Measurements from ENCODE around the gene TMEM151A. TPM values are rescaled to one million over a fixed set of nuclear protein-coding genes. Genes with fewer than 3 reads are reported as not detected.

TMEM151A gene
- total and polyA plus RNA-seq, 2 experiments from 2014 or later: 1.0 to 4.4 TPM

- no peak overlapping the region for H3K27ac ChIP-seq (ENCODE audit: low read depth)
Observed at GRCh38 chr11:66324664-66325063, 33.0 kb downstream of the TMEM151A start.

More at GRCh38 chr11:66324664-66325063, 33.0 kb downstream of the TMEM151A start:
- Histone ChIP-seq H2AFZ (no peak overlapping the region), H3K4me2 (no peak overlapping the region), H3K4me3 (no peak overlapping the region), H3K36me3 (ENCODE audit: insufficient read depth) (no peaks in the 10 kb centered on the region), H3K9me2 (ENCODE audit: insufficient read depth) (no peaks in the 10 kb centered on the region), H4K20me1 (replicated peaks; ENCODE audit: insufficient read depth) (no peaks in the 10 kb centered on the region), H3F3A (replicated peaks; ENCODE audit: low read depth) (no peaks in the 10 kb centered on the region), H3K27me3 (ENCODE audit: insufficient read depth) (no peaks in the 10 kb centered on the region), H3K4me1 (ENCODE audit: insufficient read depth) (peaks cover 5% of the 10 kb centered on the region; the same call in 1 of the 2 replicates), H3K79me2 (replicated peaks; ENCODE audit: insufficient read depth) (no peaks in the 10 kb centered on the region)
- Mint-ChIP-seq H3K4me3 (no peak overlapping the region), H3K36me3 (ENCODE audit: low read depth) (peaks cover 6% of the 10 kb centered on the region), H3K9me3 (peaks cover 8% of the 10 kb centered on the region; the same call in 2 of the 3 replicates), H3K27ac (no peak overlapping the region), H3K27me3 (ENCODE audit: insufficient read depth, low read depth, poor library complexity) (peaks cover 25% of the 10 kb centered on the region), H3K4me1 (peaks cover 21% of the 10 kb centered on the region)
- TF ChIP-seq, protein P1, sequence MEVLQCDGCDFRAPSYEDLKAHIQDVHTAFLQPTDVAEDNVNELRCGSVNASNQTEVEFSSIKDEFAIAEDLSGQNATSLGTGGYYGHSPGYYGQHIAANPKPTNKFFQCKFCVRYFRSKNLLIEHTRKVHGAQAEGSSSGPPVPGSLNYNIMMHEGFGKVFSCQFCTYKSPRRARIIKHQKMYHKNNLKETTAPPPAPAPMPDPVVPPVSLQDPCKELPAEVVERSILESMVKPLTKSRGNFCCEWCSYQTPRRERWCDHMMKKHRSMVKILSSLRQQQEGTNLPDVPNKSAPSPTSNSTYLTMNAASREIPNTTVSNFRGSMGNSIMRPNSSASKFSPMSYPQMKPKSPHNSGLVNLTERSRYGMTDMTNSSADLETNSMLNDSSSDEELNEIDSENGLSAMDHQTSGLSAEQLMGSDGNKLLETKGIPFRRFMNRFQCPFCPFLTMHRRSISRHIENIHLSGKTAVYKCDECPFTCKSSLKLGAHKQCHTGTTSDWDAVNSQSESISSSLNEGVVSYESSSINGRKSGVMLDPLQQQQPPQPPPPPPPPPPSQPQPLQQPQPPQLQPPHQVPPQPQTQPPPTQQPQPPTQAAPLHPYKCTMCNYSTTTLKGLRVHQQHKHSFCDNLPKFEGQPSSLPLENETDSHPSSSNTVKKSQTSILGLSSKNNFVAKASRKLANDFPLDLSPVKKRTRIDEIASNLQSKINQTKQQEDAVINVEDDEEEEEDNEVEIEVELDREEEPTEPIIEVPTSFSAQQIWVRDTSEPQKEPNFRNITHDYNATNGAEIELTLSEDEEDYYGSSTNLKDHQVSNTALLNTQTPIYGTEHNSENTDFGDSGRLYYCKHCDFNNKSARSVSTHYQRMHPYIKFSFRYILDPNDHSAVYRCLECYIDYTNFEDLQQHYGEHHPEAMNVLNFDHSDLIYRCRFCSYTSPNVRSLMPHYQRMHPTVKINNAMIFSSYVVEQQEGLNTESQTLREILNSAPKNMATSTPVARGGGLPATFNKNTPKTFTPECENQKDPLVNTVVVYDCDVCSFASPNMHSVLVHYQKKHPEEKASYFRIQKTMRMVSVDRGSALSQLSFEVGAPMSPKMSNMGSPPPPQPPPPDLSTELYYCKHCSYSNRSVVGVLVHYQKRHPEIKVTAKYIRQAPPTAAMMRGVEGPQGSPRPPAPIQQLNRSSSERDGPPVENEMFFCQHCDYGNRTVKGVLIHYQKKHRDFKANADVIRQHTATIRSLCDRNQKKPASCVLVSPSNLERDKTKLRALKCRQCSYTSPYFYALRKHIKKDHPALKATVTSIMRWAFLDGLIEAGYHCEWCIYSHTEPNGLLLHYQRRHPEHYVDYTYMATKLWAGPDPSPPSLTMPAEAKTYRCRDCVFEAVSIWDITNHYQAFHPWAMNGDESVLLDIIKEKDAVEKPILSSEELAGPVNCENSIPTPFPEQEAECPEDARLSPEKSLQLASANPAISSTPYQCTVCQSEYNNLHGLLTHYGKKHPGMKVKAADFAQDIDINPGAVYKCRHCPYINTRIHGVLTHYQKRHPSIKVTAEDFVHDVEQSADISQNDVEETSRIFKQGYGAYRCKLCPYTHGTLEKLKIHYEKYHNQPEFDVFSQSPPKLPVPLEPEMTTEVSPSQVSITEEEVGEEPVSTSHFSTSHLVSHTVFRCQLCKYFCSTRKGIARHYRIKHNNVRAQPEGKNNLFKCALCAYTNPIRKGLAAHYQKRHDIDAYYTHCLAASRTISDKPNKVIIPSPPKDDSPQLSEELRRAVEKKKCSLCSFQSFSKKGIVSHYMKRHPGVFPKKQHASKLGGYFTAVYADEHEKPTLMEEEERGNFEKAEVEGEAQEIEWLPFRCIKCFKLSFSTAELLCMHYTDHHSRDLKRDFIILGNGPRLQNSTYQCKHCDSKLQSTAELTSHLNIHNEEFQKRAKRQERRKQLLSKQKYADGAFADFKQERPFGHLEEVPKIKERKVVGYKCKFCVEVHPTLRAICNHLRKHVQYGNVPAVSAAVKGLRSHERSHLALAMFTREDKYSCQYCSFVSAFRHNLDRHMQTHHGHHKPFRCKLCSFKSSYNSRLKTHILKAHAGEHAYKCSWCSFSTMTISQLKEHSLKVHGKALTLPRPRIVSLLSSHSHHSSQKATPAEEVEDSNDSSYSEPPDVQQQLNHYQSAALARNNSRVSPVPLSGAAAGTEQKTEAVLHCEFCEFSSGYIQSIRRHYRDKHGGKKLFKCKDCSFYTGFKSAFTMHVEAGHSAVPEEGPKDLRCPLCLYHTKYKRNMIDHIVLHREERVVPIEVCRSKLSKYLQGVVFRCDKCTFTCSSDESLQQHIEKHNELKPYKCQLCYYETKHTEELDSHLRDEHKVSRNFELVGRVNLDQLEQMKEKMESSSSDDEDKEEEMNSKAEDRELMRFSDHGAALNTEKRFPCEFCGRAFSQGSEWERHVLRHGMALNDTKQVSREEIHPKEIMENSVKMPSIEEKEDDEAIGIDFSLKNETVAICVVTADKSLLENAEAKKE (CRISPR knock-in tag; IDR thresholded peaks at IDR 0.05): no peak
- no peak for TF ChIP-seq JUNB (IDR thresholded peaks at IDR 0.05; ENCODE audit: unreplicated experiment)
- TF ChIP-seq EZH2phosphoT487 (IDR thresholded peaks at IDR 0.05; ENCODE audit: unreplicated experiment): no peak
- TF ChIP-seq EZH2 (IDR thresholded peaks at IDR 0.05; ENCODE audit: low read depth, unreplicated experiment): no peak
- no peak for TF ChIP-seq ZNF114 (CRISPR knock-in tag; IDR thresholded peaks at IDR 0.05)
- no peak for TF ChIP-seq CREB1 (CRISPR knock-in tag; IDR thresholded peaks at IDR 0.05; ENCODE audit: low read depth)
- TF ChIP-seq, protein P2, sequence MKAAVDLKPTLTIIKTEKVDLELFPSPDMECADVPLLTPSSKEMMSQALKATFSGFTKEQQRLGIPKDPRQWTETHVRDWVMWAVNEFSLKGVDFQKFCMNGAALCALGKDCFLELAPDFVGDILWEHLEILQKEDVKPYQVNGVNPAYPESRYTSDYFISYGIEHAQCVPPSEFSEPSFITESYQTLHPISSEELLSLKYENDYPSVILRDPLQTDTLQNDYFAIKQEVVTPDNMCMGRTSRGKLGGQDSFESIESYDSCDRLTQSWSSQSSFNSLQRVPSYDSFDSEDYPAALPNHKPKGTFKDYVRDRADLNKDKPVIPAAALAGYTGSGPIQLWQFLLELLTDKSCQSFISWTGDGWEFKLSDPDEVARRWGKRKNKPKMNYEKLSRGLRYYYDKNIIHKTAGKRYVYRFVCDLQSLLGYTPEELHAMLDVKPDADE (IDR thresholded peaks at IDR 0.05): no peak
- TF ChIP-seq NANOG (IDR thresholded peaks at IDR 0.05; ENCODE audit: borderline replicate concordance): no peak
- TF ChIP-seq POLR2AphosphoS5 (IDR thresholded peaks at IDR 0.05; ENCODE audit: low read depth): no peak
- DNase-seq (ENCODE audit: low spot score): no peak
- no peak for ATAC-seq
